Measurements from ENCODE around the gene MYL12B. TPM values are rescaled to one million over a fixed set of nuclear protein-coding genes. Genes with fewer than 3 reads are reported as not detected.
"Not testable (repeated sequence)": the region's sequence is repeated elsewhere in the genome, so short reads cannot be mapped to it uniquely, and the experiment has no call there.

MYL12B gene
- total and polyA plus RNA-seq, 2 donors: 479 to 505 TPM

DNA sequence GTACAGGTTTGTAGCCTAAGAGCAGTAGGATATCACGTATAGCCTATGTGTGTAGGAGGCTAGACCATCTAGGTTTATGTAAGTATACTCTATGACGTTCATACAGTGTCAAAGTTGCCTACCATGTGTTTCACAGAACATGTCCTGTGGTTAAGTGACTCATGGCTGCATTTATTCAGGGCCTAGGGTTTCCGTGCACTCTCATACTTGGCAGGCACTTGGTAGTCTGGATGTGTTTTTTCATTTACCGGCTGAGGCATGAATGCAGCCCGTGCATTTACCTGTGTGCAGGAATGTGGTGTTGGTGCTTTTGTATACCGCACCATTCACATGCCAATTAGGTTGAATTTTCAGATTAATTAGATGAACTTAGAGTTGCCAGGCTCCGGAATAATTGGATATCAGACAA lies 43.4 kb downstream of the MYL12B start:
- 84% methylated on average over 7 of the region's 7 CpGs for WGBS
- Histone ChIP-seq H3K36me3 (ENCODE audit: control insufficient read depth in 2 of 2, insufficient read depth in 2 of 2, low read length in 1 of 2) (no peaks in the 10 kb centered on the region), H3K27ac (ENCODE audit: low read depth in 1 of 2, low read length in 1 of 2) (no peak overlapping the region)

GRCh38 chr18:3305933-3306332 lies 44.0 kb downstream of the MYL12B start:
- peak overlapping the region in 1 of 2 donors; percentile 66 for H3K27ac ChIP-seq (ENCODE audit: low read depth in 1 of 2, low read length in 1 of 2)

More for the DNA sequence above, 43.4 kb downstream of the MYL12B start:
- no peaks in the 10 kb centered on the region for H3K9me3 ChIP-seq (ENCODE audit: control insufficient read depth in 2 of 2, insufficient read depth in 1 of 2, low read length in 1 of 2)
- DNase-seq (ENCODE audit: low read depth in 6 of 9, low spot score in 9 of 9): peak in 1 of 9 donors; percentile 16
- no peaks in the 10 kb centered on the region for H3K4me1 ChIP-seq (ENCODE audit: control insufficient read depth in 2 of 2, insufficient read depth in 2 of 2, low read length in 2 of 2)
- no peak overlapping the region for H3K4me3 ChIP-seq (ENCODE audit: low read length in 2 of 2)
- H3K27me3 ChIP-seq (ENCODE audit: control insufficient read depth in 2 of 2, insufficient read depth in 1 of 2, low read length in 1 of 2): no peaks in the 10 kb centered on the region

GRCh38 chr18:3306391-3306790 lies 44.5 kb downstream of the MYL12B start:
- no peaks in the 10 kb centered on the region for H3K27me3 ChIP-seq (ENCODE audit: control insufficient read depth in 2 of 2, insufficient read depth in 1 of 2, low read length in 1 of 2)
- H3K36me3 ChIP-seq (ENCODE audit: control insufficient read depth in 2 of 2, insufficient read depth in 2 of 2, low read length in 1 of 2): no peaks in the 10 kb centered on the region
- DNase-seq (ENCODE audit: low read depth in 6 of 9, low spot score in 9 of 9): no peak
- no peaks in the 10 kb centered on the region for H3K9me3 ChIP-seq (ENCODE audit: control insufficient read depth in 2 of 2, insufficient read depth in 1 of 2, low read length in 1 of 2)
- WGBS: 88% methylated on average over 3 of the region's 3 CpGs
- H3K27ac ChIP-seq (ENCODE audit: low read depth in 1 of 2, low read length in 1 of 2): peak overlapping the region in 1 of 2 donors; percentile 33
- no peak overlapping the region for H3K4me3 ChIP-seq (ENCODE audit: low read length in 2 of 2)
- H3K4me1 ChIP-seq (ENCODE audit: control insufficient read depth in 2 of 2, insufficient read depth in 2 of 2, low read length in 2 of 2): no peaks in the 10 kb centered on the region

More at GRCh38 chr18:3305933-3306332, 44.0 kb downstream of the MYL12B start:
- H3K4me1 ChIP-seq (ENCODE audit: control insufficient read depth in 2 of 2, insufficient read depth in 2 of 2, low read length in 2 of 2): no peaks in the 10 kb centered on the region
- H3K36me3 ChIP-seq (ENCODE audit: control insufficient read depth in 2 of 2, insufficient read depth in 2 of 2, low read length in 1 of 2): no peaks in the 10 kb centered on the region
- no peaks in the 10 kb centered on the region for H3K27me3 ChIP-seq (ENCODE audit: control insufficient read depth in 2 of 2, insufficient read depth in 1 of 2, low read length in 1 of 2)
- 75% methylated on average over 8 of the region's 8 CpGs for WGBS
- H3K9me3 ChIP-seq (ENCODE audit: control insufficient read depth in 2 of 2, insufficient read depth in 1 of 2, low read length in 1 of 2): no peaks in the 10 kb centered on the region
- no peak for DNase-seq (ENCODE audit: low read depth in 6 of 9, low spot score in 9 of 9)
- no peak overlapping the region for H3K4me3 ChIP-seq (ENCODE audit: low read length in 2 of 2)

DNA sequence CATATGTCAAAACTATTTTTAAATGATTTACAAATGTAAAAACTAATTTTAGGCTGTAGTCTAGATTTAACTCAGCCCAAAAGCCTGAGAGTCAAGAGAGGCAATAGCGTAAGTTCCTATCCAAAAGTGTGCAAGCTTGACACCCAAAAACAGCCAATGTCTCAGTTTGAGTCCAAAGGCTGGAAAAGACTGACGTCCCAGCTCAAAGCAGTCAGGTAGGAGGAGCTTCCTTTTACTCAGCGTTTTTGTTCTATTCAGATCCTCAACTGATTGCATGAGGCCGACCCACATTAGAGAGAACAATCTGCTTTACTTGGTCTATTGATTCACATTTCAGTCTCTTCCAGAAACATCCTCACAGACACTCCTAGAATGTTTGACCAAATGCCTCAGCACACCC lies 51.8 kb downstream of the MYL12B start:
- no peaks in the 10 kb centered on the region for H3K27me3 ChIP-seq (ENCODE audit: control insufficient read depth in 2 of 2, insufficient read depth in 1 of 2, low read length in 1 of 2)
- H3K9me3 ChIP-seq (ENCODE audit: control insufficient read depth in 2 of 2, insufficient read depth in 1 of 2, low read length in 1 of 2): no peaks in the 10 kb centered on the region
- DNase-seq (ENCODE audit: low read depth in 6 of 9, low spot score in 9 of 9): no peak
- no peaks in the 10 kb centered on the region for H3K36me3 ChIP-seq (ENCODE audit: control insufficient read depth in 2 of 2, insufficient read depth in 2 of 2, low read length in 1 of 2)
- no peaks in the 10 kb centered on the region for H3K4me1 ChIP-seq (ENCODE audit: control insufficient read depth in 2 of 2, insufficient read depth in 2 of 2, low read length in 2 of 2)
- H3K27ac ChIP-seq (ENCODE audit: low read depth in 1 of 2, low read length in 1 of 2): no peak overlapping the region
- 74% methylated on average over 4 of the region's 4 CpGs for WGBS
- no peak overlapping the region for H3K4me3 ChIP-seq (ENCODE audit: low read length in 2 of 2)

DNA sequence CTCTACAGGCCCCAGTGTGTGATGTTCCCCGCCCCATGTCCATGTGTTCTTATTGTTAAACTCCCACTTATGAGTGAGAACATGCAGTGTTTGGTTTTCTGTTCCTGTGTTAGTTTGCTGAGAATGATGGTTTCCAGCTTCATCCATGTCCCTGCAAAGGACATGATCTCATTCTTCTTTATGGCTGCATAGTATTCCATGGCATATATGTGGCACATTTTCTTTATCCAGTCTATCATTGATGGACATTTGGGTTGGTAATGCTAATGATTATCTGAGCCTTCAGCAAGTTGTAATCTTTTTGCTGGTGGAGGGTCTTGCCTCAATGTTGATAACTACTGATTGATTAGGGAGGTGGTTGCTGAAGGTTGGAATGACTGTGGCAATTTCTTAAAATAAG lies 53.4 kb downstream of the MYL12B start:
- not testable (repeated sequence) for H3K9me3 ChIP-seq (ENCODE audit: control insufficient read depth in 2 of 2, insufficient read depth in 1 of 2, low read length in 1 of 2); H3K36me3 ChIP-seq (ENCODE audit: control insufficient read depth in 2 of 2, insufficient read depth in 2 of 2, low read length in 1 of 2); H3K27ac ChIP-seq (ENCODE audit: low read depth in 1 of 2, low read length in 1 of 2); H3K4me3 ChIP-seq (ENCODE audit: low read length in 2 of 2); H3K27me3 ChIP-seq (ENCODE audit: control insufficient read depth in 2 of 2, insufficient read depth in 1 of 2, low read length in 1 of 2); DNase-seq (ENCODE audit: low read depth in 6 of 9, low spot score in 9 of 9); H3K4me1 ChIP-seq (ENCODE audit: control insufficient read depth in 2 of 2, insufficient read depth in 2 of 2, low read length in 2 of 2)
- WGBS: 98% methylated on average over 1 of the region's 1 CpG

GRCh38 chr18:3319399-3319798 lies 57.5 kb downstream of the MYL12B start:
- Histone ChIP-seq H3K4me3 (ENCODE audit: low read length in 2 of 2) (no peak overlapping the region), H3K9me3 (ENCODE audit: control insufficient read depth in 2 of 2, insufficient read depth in 1 of 2, low read length in 1 of 2) (no peaks in the 10 kb centered on the region), H3K4me1 (ENCODE audit: control insufficient read depth in 2 of 2, insufficient read depth in 2 of 2, low read length in 2 of 2) (no peaks in the 10 kb centered on the region), H3K27me3 (ENCODE audit: control insufficient read depth in 2 of 2, insufficient read depth in 1 of 2, low read length in 1 of 2) (no peaks in the 10 kb centered on the region), H3K36me3 (ENCODE audit: control insufficient read depth in 2 of 2, insufficient read depth in 2 of 2, low read length in 1 of 2) (no peaks in the 10 kb centered on the region), H3K27ac (ENCODE audit: low read depth in 1 of 2, low read length in 1 of 2) (no peak overlapping the region)
- WGBS: 93% methylated on average over 5 of the region's 5 CpGs
- DNase-seq (ENCODE audit: low read depth in 6 of 9, low spot score in 9 of 9): no peak

- H3K4me3 ChIP-seq (ENCODE audit: low read length in 2 of 2): no peak overlapping the region
- DNase-seq (ENCODE audit: low read depth in 6 of 9, low spot score in 9 of 9): no peak
- 95% methylated on average over 2 of the region's 2 CpGs for WGBS
Observed at GRCh38 chr18:3319894-3320454, 58.0 kb downstream of the MYL12B start.

GRCh38 chr18:3321133-3321812 lies 59.3 kb downstream of the MYL12B start:
- no peaks in the 10 kb centered on the region for H3K4me1 ChIP-seq (ENCODE audit: control insufficient read depth in 2 of 2, insufficient read depth in 2 of 2, low read length in 2 of 2)
- H3K36me3 ChIP-seq (ENCODE audit: control insufficient read depth in 2 of 2, insufficient read depth in 2 of 2, low read length in 1 of 2): no peaks in the 10 kb centered on the region
- 95% methylated on average over 3 of the region's 3 CpGs for WGBS
- no peaks in the 10 kb centered on the region for H3K27me3 ChIP-seq (ENCODE audit: control insufficient read depth in 2 of 2, insufficient read depth in 1 of 2, low read length in 1 of 2)
- H3K9me3 ChIP-seq (ENCODE audit: control insufficient read depth in 2 of 2, insufficient read depth in 1 of 2, low read length in 1 of 2): no peaks in the 10 kb centered on the region
- no peak overlapping the region for H3K4me3 ChIP-seq (ENCODE audit: low read length in 2 of 2)
- peak in 1 of 9 donors; percentile 3 for DNase-seq (ENCODE audit: low read depth in 6 of 9, low spot score in 9 of 9)
- no peak overlapping the region for H3K27ac ChIP-seq (ENCODE audit: low read depth in 1 of 2, low read length in 1 of 2)

More at GRCh38 chr18:3319894-3320454, 58.0 kb downstream of the MYL12B start:
- Histone ChIP-seq H3K27me3 (ENCODE audit: control insufficient read depth in 2 of 2, insufficient read depth in 1 of 2, low read length in 1 of 2) (no peaks in the 10 kb centered on the region), H3K4me1 (ENCODE audit: control insufficient read depth in 2 of 2, insufficient read depth in 2 of 2, low read length in 2 of 2) (no peaks in the 10 kb centered on the region), H3K27ac (ENCODE audit: low read depth in 1 of 2, low read length in 1 of 2) (no peak overlapping the region), H3K9me3 (ENCODE audit: control insufficient read depth in 2 of 2, insufficient read depth in 1 of 2, low read length in 1 of 2) (no peaks in the 10 kb centered on the region), H3K36me3 (ENCODE audit: control insufficient read depth in 2 of 2, insufficient read depth in 2 of 2, low read length in 1 of 2) (no peaks in the 10 kb centered on the region)

- H3K27ac ChIP-seq (ENCODE audit: low read depth in 1 of 2, low read length in 1 of 2): no peak overlapping the region
- no peaks in the 10 kb centered on the region for H3K9me3 ChIP-seq (ENCODE audit: control insufficient read depth in 2 of 2, insufficient read depth in 1 of 2, low read length in 1 of 2)
- no peak for DNase-seq (ENCODE audit: low read depth in 6 of 9, low spot score in 9 of 9)
- H3K4me3 ChIP-seq (ENCODE audit: low read length in 2 of 2): no peak overlapping the region
- H3K4me1 ChIP-seq (ENCODE audit: control insufficient read depth in 2 of 2, insufficient read depth in 2 of 2, low read length in 2 of 2): no peaks in the 10 kb centered on the region
- 16% methylated on average over 4 of the region's 4 CpGs for WGBS
- H3K27me3 ChIP-seq (ENCODE audit: control insufficient read depth in 2 of 2, insufficient read depth in 1 of 2, low read length in 1 of 2): no peaks in the 10 kb centered on the region
- H3K36me3 ChIP-seq (ENCODE audit: control insufficient read depth in 2 of 2, insufficient read depth in 2 of 2, low read length in 1 of 2): no peaks in the 10 kb centered on the region
Observed at GRCh38 chr18:3323900-3324299, 62.0 kb downstream of the MYL12B start.

Data from thymus (tissue), 11 donors.